AG08396 (cell line): ENCODE measurements around the gene SEMA3C.

Source experiments
- DNase-seq: peaks from one replicate; pipeline ENCODE4 v3.0.0; 2012; ENCODE audit warnings: low spot score, mixed read lengths

Gene SEMA3C

DNA sequence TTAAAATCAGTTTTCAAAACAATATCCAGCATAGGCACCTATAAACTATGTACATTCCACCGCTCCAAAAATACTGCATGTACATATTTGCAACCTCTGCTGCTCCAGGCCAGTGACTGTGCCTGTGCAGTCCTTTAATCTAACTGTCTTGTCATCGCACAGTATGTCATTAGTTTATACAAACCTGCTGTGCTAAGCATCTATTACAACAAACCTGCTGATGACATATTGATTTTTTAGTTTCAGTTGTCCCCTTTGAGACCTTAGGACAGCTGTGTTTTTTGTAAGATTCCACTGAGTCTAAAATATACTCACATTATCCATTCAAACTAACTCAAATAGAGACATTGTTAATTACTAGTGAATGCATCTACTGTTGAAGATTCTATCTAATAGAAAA, 33.1 kb downstream of the SEMA3C start:
- DNase-seq, result no peak

DNA sequence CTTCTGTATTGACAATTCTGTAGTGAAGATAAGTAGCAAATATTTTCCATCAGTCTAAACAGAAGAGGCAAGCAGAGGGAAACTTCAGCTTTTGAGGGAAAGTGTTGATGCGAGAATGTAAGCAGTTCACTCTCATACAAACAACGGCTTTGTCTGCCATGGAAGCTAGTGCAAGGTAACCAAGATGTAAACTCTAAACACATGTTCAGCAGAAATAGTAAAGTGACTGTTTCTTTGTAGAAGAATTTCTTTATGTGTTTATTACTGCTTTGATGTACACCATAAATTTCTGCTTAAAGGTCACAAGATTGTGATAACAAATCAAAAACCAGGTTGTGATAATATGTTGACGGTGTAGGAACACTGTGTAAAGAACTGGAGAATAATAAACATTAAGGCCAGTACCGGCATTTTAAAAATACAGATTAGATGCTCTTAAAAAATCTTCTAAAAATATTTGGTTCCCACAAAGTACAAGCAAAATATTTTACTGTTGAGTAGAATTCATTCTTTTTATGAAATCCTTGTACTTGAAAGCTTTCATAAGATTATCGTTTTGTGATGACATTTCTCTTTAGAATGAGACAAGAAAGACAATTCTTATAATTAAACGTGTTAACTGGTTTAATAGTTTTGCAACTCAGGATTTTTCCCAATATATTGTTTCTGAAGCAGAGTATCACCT, 34.2 kb downstream of the SEMA3C start:
- no peak for DNase-seq

DNA sequence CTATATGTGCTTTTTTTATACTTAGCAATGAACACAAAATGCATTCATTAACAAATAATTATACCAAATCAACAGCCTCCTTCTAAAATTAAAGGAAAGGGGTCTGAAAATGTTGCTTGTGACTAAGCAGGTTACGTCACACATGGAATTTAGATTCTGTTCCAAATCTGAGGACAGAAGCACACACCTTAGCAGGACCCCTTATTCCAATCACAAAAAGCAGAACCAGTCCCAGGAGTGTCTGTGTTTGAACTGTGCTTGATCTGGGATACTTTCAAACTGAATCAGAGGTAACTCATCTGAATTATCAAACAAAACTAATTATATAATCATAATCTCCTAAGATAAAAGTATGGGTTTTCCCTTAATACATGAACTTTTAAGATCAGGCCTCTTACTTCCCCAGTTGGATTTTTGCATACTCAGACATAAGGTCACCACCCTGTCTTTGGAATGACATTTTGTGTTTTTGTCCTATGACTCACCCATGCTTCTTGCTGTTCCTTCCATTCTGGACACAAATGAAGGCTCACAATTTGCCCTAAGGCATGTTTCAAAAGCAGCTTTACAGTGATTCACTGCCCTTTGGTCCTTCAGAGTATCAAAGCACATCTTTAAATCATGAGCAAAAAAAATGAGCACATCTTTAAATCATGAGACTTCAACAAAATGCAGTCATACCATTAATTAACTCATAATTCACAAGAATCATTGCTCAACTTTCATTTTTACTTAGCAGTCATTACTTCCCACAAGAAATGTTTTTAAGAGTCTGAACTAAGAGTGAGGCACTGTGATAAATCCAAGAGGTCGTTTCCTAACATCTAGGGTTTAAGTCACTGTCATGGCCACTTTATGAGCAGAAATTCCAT, 35.5 kb downstream of the SEMA3C start:
- peak; percentile 53 for DNase-seq

DNA sequence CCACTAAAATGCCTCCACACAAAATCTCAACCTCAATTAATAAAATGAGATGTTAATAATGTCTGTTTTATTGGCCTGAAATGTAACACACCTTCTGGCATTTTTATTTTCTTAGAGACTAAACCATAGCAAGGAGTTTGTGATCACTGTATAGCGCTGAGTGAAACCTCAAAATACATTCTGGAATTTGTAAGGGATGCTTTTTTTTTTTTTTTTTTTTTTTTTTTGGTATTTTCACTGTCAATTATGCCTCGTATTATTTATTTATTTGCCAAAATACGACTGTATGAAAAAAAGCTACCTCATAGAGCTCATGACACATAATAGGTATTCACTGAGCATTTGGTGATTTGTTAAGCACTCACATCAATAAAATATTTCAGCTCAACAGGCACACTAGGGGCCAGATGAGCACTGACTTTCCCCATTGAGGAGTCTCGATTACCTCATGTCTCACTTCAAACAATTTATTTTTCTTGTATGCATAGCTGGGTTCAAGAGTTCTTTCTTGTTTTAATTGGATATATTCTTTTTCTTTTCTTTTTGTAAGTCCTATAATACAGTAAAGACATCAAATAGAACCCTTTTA, 36.5 kb downstream of the SEMA3C start:
- no peak for DNase-seq

DNA sequence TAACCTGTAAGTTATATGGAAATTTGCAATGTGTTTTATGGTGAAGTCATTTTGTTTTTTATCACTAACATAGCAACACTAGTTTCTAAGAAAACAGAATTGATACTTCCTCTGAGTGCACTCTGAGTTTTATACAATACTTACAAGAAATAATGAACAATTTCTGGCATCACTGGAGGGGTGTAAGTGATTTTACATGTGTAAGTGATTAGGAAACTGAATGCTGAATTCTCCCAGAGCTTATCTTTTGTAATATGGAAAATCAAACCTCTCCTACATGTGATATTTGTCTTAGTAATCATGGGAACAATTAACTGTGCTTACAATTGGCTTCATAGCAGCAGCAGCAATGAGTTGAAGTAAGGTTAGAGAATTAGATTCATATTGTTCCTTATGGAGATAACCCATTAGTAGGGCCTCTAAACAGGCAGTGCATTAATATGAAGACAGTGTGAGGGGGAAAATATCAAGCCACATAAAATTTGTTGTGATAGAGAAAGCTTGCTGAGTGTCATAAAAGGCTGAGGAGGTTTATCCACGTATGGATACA, 37.4 kb downstream of the SEMA3C start:
- DNase-seq, result no peak

DNA sequence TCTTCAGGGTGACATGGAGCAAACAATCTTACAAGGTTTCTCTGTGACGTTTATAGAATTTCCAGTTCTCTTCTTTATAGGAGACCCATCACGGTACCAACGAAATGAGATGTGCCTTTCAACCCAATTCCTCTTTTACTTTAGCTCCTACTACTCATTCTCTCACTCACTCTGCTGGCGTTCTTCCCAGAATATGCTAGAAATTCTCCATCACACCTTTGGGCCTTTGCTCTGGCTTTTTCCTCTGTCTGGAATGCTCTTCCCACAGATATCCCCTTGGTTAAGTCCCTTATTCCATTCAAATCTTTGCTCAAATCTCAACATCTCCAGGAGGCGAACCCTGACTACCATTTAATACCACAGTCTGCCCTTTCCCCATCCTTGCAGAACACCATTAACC, 39.0 kb downstream of the SEMA3C start:
- peak; percentile 21 for DNase-seq

DNA sequence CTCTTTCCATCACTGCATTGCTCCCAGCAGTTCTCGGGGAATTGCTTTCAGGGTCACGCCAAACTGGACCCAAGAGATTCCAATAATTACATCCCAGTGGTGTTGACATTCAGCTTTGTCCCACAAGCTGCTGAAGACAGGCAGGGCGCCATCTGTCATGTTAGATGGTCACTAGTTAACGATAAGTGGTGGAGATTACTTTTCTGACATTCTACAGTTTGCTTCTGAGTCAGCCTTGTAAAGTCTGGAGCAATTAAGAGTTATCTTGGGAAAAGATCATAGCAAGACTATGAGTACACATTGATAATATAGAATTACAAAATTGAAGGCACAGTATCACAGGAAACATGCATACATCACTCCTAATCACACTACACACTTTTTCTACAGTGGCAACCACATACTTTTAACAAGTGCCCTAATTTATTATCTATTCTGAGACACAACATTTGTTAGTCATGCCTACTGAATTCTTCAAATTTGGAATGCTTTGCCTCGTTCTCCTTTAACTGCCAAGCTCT, 41.9 kb downstream of the SEMA3C start:
- DNase-seq, result no peak

DNA sequence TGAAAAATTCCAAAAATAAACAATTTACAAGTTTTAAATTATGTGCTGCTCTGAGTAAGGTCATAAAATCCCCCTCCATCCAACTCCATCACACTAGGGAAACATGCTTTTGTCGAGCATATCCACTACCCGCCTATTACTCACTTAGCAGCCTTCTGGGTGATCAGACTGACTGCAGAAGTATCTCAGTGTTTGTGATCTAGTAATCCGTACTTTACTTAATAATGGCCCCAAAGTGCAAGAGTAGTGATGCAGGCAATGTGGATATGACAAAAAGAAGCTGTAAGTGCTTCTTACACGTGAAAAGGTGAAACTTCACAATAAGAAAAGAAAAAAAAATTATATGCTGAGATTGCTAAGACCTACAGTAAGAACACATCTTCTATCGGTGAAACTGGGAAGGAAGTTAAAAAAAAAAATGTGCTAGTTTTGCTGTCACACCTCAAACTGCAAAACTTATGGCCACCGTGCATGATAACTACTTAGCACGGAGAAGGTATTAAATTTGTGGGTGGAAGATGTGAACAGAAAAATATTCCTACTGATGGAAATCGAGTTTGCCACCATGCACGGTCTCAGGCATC, 43.2 kb downstream of the SEMA3C start:
- DNase-seq, result no peak

DNA sequence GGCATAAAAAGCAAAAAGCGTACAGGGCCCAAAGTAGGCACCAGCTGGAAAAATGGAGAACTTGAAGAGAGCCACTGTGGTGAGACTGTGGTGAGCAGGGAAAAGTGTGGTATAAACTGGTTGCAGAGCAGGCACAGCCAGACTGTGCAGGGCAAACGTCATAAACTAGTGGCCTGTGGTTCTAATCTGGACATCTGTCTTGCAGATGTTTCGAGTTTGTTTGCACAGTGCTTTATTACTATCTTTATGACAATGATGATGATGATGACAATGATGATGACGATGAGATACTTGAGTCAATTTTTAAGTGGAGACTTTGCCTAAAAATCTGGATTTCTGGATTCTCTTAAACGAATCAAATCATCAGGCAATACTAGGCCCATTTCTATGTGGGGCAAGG, 45.7 kb downstream of the SEMA3C start:
- no peak for DNase-seq

DNA sequence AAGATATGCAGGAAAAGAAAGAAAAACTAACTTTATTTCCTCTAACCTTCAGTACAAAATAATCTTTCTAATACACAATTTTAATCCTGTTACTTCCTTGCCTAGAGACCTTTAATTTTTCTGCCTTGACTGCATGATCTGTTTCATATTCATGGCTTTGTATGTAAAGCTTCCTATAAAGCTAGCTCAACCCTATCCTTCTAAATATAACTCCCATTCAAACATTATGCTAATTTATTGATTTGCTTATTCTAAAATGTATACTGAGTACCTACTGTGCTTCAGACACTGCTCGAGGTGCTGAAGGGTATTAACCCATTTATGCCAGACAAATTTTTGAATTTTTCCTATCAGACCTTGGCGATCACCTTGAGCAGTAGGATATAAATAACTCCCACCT, 47.6 kb downstream of the SEMA3C start:
- no peak for DNase-seq

DNA sequence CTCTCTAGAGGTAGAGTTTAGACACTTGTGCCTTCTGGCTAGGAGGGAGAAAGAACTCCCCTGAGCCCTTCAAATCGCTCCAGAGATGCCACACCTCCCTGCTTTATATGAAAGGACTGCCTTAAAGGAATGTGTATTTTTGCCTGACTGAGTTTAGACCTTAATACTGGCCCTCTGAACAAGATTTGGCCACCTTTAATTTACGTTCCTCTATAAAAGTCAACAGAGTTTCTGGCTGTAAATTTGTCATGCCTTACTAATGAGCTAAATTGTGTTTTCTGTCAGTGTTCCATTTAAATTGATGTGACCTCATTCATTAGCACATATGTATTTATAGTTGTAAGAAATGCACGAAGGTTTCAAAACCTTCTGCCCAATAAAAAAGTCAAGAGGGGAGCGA, 48.0 kb downstream of the SEMA3C start:
- no peak for DNase-seq

DNA sequence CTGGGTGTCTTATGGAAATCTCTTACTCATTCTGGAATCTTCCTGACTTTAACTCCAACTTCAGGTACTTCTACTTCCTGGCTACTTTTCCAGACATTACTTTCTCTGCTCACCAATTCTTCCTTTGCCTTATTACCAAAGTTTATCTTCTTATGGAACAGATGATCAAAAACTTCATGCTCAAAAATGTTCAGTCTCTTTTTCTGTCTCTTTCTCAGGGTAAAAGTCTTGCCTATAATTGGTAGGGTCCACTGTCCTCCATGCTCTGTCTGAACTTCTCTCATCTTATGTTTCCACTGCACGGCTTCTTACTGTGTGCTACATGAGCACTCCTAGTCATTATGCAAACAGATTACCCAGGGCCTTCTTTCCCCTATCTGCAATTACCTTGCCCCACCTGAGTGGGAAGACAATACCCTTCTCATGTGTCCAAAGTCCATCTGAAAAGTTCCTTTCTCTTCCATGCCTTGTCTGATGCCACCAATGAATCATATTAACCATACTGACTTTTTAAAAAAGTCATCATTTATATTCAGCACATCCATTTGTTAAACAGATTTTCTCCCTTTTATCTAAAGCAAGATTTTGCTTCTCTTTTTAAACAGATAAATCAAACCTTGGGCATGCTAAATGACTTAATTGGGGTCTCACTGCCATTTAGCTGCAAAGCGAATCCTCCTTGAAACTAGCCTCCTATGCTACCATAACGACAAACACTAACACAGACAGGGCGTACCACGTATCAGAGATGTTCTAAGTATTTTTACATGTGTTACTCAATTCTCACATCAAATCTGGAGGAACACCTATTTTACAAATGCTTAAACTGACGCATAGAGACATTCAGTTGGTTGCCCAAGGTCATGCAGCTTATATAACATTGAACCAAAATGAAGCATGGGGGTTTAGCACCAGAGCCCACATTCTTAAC, 48.8 kb downstream of the SEMA3C start:
- no peak for DNase-seq

DNA sequence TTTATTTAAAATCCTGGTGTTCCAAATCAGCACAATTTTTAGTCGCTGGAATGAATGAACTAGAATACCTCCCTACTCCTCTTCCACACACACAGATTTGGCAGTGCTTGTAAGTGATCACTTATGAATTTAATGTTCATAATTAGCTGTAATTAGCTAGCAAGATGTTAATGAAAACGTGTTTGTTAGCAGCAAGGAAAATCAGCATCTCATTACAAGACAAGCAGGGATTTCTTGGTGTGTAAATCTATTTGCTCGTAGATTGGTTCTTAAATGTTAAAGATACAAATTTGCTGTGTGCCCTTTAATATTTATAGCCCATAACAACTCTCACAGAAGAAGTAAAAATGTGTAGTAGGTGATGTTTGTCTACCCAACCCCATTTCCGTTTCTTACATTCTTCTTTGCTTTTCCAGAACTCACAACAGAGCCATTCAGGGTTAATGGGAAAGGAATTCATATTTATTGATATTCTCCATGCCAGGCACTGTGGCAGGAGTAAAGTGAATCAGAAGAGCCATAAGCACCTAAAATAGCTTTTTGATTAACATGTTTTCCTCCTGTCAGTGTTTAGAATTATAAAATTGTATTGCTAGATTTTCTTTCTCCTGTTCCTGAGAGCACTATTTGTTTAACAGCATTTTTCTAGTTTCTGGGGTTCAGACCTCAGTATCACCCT, 49.6 kb downstream of the SEMA3C start:
- no peak for DNase-seq

DNA sequence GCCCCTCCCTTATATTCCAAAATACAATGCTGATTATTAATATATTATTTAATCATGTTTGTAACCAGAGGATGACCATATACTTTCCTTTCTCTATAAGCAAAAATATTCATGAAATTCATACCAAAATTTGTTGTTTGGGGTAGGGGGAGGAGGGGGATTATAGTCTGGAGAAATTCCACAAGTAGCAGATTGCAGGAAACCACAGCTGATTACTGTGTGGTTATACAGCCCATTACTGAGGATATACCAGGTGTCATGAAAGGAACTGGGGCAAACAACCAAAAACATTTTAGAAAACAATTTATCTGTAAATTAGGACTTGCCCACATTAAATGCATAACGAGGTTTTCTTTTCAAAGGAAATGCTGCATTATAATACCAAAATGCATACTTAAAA, 50.3 kb downstream of the SEMA3C start:
- DNase-seq, result no peak

DNA sequence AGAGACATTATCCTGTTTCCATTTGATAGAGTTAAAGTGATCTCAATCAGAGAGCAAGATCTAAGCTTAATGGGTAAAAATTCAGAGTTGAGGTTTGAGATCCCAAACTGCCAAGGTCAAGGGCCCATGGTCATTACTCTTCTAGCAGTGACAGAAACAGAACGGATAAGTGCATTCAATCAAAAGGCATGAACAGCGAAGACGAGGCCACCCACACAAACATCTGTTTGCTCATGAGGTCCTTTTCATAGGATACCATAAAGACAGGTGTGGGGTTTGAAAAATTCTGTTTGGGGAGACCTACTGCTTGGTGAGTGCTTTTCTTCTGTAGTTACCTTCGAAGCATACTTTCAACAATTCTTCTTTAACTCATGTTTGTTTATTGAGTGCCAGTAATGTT, 58.3 kb downstream of the SEMA3C start:
- DNase-seq, result no peak

DNA sequence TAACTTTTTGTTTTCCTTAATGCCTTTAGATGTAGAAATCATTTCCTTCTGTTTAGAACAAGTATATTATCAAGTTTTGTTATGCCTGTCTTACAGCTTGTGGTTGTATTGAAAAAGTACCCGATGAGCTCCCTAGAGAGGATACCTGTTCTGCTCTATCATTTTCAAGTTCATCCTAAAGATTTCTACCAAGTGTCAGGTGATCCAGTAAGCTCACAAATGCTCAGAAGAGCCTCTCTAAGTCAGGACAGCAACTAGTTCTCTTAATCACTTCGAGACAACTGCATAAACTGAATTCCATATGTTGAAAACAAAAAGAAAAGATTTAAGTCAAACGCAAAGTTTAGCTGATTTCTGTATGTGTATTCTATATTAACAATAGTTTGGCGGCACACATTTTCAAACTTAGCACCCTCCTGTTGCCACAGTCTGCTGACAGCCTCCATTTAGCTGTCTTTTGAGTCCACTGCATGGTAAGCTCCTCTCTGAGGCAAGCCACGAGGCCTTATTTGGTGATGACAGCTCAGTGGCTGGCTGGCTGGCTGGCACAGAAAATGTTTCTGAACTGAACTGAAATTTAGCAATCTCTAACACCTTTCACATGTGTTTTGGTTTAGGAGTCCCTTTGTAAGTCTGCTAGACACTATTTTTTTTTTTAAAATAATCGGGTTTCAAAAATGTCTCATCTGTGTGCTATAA, 59.4 kb downstream of the SEMA3C start:
- peak; percentile 46 for DNase-seq

DNA sequence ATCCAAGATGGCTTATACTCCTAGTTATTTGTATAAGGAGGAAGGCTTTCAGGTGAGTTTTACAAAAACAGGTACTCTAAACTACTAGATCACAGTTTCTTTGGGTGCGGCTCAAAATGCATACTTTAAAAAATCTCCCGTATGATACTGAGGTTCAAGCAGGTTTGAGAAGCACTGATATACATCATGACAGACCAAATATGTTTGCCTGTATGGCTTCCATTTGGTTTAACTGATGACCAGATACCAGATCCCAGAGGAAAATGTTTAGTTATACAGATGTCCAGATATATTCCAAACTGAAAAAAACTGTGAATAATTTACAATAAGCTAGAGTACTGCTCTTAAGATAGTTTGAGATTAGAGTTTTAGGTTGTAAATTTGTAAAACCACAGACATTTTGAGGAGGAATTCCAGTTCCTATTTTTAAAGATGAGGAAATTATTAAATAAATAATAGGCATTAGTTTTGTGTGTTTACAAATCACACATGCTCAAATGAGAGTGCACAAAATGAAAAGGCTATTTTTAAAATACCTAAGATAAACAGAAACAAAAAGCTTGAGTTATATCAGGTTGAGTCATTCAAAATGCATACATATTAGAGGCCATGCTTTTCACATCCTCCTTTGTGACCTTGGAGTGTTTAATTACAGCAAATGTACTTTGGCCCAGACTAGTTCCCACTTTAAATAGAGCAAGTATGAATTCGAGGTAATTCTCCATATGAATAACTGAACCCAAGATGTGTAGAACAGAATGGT, 60.5 kb downstream of the SEMA3C start:
- no peak for DNase-seq

DNA sequence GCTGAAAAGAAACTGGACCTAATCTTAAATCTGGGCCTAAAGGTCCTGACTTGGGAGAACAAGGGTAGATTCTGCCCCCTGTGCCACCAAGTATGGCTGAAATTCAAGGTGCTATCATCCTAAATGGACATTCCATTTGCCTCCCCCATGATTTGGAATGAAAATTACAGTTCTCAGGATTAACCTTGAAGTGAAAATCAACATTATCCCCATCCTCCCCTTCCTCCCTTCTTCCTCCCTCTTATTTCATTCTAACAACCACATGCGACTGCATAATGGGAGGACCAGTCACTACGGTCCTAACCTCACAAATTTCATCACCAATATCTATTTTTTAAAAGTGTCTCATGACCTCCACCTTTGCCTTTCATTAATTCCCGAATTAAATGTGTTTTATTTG, 62.1 kb downstream of the SEMA3C start:
- no peak for DNase-seq

DNA sequence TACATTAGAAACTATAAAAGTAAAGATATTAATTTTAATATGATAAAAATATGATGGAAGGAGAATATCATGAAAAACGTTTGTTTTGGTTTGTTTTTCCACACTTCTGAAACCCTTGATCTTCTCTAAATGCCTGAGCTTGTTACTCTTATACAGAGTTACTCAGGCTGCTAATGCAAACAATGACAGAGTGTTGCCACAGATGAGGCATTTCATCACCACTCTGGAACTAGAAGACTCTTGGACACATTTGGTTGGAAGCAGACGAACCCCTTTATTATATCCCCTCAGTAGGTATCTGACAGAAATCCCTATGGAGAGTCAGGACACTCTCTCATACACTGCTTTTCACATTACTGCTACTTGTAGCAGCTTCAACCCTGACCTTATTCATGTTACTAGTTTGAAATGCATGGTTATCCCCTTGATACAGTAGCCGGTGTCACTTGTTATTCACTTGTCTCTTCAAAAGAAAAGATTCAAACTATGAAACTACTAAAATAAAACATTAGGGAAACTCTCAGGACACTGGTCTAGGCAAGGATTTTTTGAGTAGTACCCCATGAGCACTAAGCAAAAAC, 66.9 kb downstream of the SEMA3C start:
- peak; percentile 26 for DNase-seq
